Psoas muscle (tissue), 8 donors: ENCODE data around the gene TUBB2A. TPM values are rescaled to one million over a fixed set of nuclear protein-coding genes. Genes with fewer than 3 reads are reported as not detected.

Experiments
- ATAC-seq, 4 donors: fragments of 200-7000 bp; cut with Tn5 transposase; one replicate each; pipeline ENCODE4 v1.9.1; 2020; ENCODE audit warnings: moderate library complexity in 3 of 4, mild to moderate bottlenecking in 2 of 4
- DNase-seq, 2 donors: peaks; one replicate each; pipeline ENCODE4 v3.0.0-alpha.2; 2020
- H3K27ac ChIP-seq: fragments of 200-600 bp; one replicate; pipeline ENCODE4 v1.8.0; 2022
- H3K27me3 ChIP-seq, 3 donors: fragments of 200-600 bp in 1 of 3; one replicate each; pipeline versions ENCODE4 v1.6.1 to v1.8.0; 2013 to 2022; ENCODE audit warnings: low read length in 2 of 3, mild to moderate bottlenecking in 2 of 3, moderate library complexity in 1 of 3; ENCODE audit not compliant: insufficient read depth in 3 of 3
- H3K36me3 ChIP-seq, 2 donors: fragments of 200-600 bp in 1 of 2; one replicate each; pipeline versions ENCODE4 v1.6.1 to v1.8.0; 2013 to 2022; ENCODE audit warnings: low read depth in 1 of 2, mild to moderate bottlenecking in 1 of 2, moderate library complexity in 1 of 2; ENCODE audit not compliant: insufficient read depth in 1 of 2
- H3K4me1 ChIP-seq: fragments of 200-600 bp; one replicate; pipeline ENCODE4 v1.8.0; 2022
- H3K4me3 ChIP-seq: fragments of 200-600 bp; one replicate; pipeline ENCODE4 v1.8.0; 2022; ENCODE audit warnings: mild to moderate bottlenecking
- H3K9me3 ChIP-seq: fragments of 200-600 bp; one replicate; pipeline ENCODE4 v1.8.0; 2022
- CTCF ChIP-seq: fragments of 200-600 bp; IDR thresholded peaks from one replicate; pipeline ENCODE4 v1.8.0; 2022; ENCODE audit warnings: antibody characterized with exemption
- WGBS, 3 donors: extraction: QIAGEN DNeasy Blood & Tissue Kit; methylation state at CpG; one replicate each; pipeline versions ENCODE4 v1.1.6 to v1.1.7; 2013; 5-methylcytosine and 5-hydroxymethylcytosine counted together
- intact Hi-C, 2 donors: fragments of 100-400 bp; cut with DNase I; formaldehyde crosslinking; loops; one replicate each; pipeline versions ENCODE4 v1.11.0 to v1.14.2; 2022
- polyA plus RNA-seq, 3 donors: library from polyadenylated mRNA; stranded (reverse); fragments of 200-250 nt; gene quantifications; one replicate each; pipeline ENCODE4 v1.2.3, GENCODE V29; 2013
- total RNA-seq, 4 donors: library from RNA; stranded (reverse); fragmentation: NEBNext Ultra II Directional in 2 of 4; extraction: Animal tissue kit (Norgen Biotek cat#: 25700) in 2 of 4; gene quantifications; one replicate each; pipeline versions ENCODE4 v1.2.1 to v1.2.4, GENCODE V29; 2021 to 2023
- donor health status: healthy with polysubstance abuse.
- donor health status: DM: no; HTN: no; CAD: no; lungs with moderate emphysema.
- donor health status: Bipolar disorder and iron deficiency.
- donor health status: healthy.
- donor health status: DM: yes; HTN: yes; CAD: no.
- donor health status: DM: no; HTN: no; CAD: no.
- donor health status: DM: no; HTN: no; CAD: no.
- donor health status: DM: yes; HTN: yes; CAD: no.

TUBB2A gene
- total and polyA plus RNA-seq, 7 donors = 25.3 to 83.4 (median 47.1) TPM

GRCh38 chr6:3122823-3123182 is 34.5 kb downstream of the TUBB2A start:
- H3K27me3 ChIP-seq = no peaks in the 10 kb centered on the region
- no peak for TF ChIP-seq CTCF
- DNase-seq (no peak), ATAC-seq (no peak)
- no peaks in the 10 kb centered on the region for H3K9me3 ChIP-seq
- intact Hi-C loops = loop anchor here in 1 of 2 donors (10.0 kb wide), 2 partner anchors 128 to 612 kb away; partner anchors contain the start of gene NQO2
- WGBS, 3 donors = 91 to 96% (median 95%) methylated on average over 9 of the region's 9 CpGs
- no peak overlapping the region for H3K27ac ChIP-seq
- peaks cover 7% of the 10 kb centered on the region for H3K4me1 ChIP-seq
- H3K36me3 ChIP-seq = peaks cover 0 to 2% of the 10 kb centered on the region in 2 donors
- H3K4me3 ChIP-seq = no peak overlapping the region

GRCh38 chr6:3120765-3121089 is 36.6 kb downstream of the TUBB2A start:
- H3K36me3 ChIP-seq = no peaks in the 10 kb centered on the region
- TF ChIP-seq CTCF = no peak
- intact Hi-C loops = loop anchor here in 1 of 2 donors (10.0 kb wide), 2 partner anchors 126 to 614 kb away; partner anchors contain the start of gene NQO2
- H3K27ac ChIP-seq = no peak overlapping the region
- no peak overlapping the region for H3K4me3 ChIP-seq
- no peaks in the 10 kb centered on the region for H3K9me3 ChIP-seq
- peaks cover 9% of the 10 kb centered on the region for H3K4me1 ChIP-seq
- DNase-seq = no peak
- H3K27me3 ChIP-seq = no peaks in the 10 kb centered on the region
- WGBS, 3 donors = 81 to 92% (median 88%) methylated on average over 5 of the region's 5 CpGs
- no peak for ATAC-seq

GRCh38 chr6:3119040-3119723 is 38.2 kb downstream of the TUBB2A start:
- Histone ChIP-seq H3K4me3 (peak overlapping the region; percentile 86), H3K27ac (peak overlapping the region; percentile 88), H3K36me3 (peaks cover 4 to 14% of the 10 kb centered on the region in 2 donors), H3K27me3 (no peaks in the 10 kb centered on the region), H3K9me3 (no peaks in the 10 kb centered on the region), H3K4me1 (peaks cover 9% of the 10 kb centered on the region)
- DNase-seq = no peak
- 19 to 22% (median 21%) methylated on average over 19 of the region's 19 CpGs for WGBS, 3 donors
- intact Hi-C loops = loop anchor here in 1 of 2 donors (5.0 kb wide), 1 partner anchor 42 kb away; no protein-coding TSS in a partner anchor
- no peak for TF ChIP-seq CTCF
- peak; percentile 13 to 38 (median 28) for ATAC-seq

GRCh38 chr6:3118353-3119039 is 38.8 kb downstream of the TUBB2A start, which contains the start of gene BPHL:
BPHL (plus strand) TSS chr6:3118711; CDS start chr6:3118741, 30 bp downstream.
- peak; percentile 98 to 99 (median 99) for ATAC-seq
- WGBS, 3 donors = 0% methylated on average over 77 to 89 of the region's 89 CpGs

More at GRCh38 chr6:3118353-3119039, 38.8 kb downstream of the TUBB2A start, which contains the start of gene BPHL:
- Histone ChIP-seq H3K27ac (peak within 1 kb of the TSS; percentile 88), H3K27me3 (no peaks in the 10 kb centered on the region), H3K4me3 (peak within 1 kb of the TSS; percentile 86), H3K9me3 (no peaks in the 10 kb centered on the region), H3K36me3 (peaks cover 9 to 21% of the 10 kb centered on the region in 2 donors), H3K4me1 (peaks cover 9% of the 10 kb centered on the region)
- TF ChIP-seq CTCF = no peak
- intact Hi-C loops = loop anchor here in 1 of 2 donors (5.0 kb wide), 1 partner anchor 41 kb away; no protein-coding TSS in a partner anchor
- DNase-seq = peak; percentile 98 to 100
